Esophagus squamous epithelium (tissue), 4 donors: ENCODE results near the gene RNF126.

Experiments used
- POLR2A ChIP-seq, 4 donors: fragments of 450-650 bp; IDR thresholded peaks; one replicate each; pipeline ENCODE4 v1.6.1; 2017; ENCODE audit warnings: antibody characterized with exemption in 4 of 4, mild to moderate bottlenecking in 4 of 4, moderate library complexity in 3 of 4
- TF ChIP-seq, protein P1 (sequence below), 6 experiments: fragments of 450-650 bp in 4 of 6; fragments of 200-600 bp in 2 of 6; sonication (generic) in 2 of 6; IDR thresholded peaks; one replicate each; pipeline ENCODE4 v1.5.1; 2016 to 2019; ENCODE audit warnings: antibody characterized with exemption in 6 of 6, mild to moderate bottlenecking in 4 of 6, moderate library complexity in 4 of 6

DNA sequence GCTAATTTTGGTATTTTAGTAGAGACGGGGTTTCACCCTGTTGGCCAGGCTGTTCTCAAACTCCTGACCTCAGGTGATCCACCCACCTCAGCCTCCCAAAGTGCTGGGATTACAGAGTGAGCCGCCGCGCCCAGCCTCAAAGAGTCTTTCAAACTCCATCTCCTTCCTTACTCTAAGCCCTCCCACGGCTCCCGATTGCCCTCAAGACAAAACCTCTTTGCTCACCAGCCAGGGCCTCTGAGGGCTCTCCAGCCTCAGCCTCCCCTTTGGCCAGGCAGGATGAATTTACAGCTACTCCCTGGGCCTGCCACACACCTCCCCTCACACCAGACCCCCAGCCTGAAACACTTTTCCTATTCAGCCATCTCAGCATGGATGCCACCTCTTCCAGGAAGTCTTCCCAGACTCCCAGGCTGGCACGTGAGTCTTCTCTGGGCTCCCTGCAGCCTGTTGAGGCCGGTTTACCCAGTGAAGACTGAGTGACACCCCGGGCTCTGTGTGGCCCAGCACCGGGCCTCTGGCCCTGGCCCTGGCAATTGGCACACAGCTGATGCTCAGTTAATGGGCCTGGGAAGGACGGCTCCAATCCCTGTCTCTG, 24.7 kb upstream of the RNF126 start:
- TF ChIP-seq POLR2A (IDR thresholded peaks at IDR 0.05), result no peak
- TF ChIP-seq, protein P1, sequence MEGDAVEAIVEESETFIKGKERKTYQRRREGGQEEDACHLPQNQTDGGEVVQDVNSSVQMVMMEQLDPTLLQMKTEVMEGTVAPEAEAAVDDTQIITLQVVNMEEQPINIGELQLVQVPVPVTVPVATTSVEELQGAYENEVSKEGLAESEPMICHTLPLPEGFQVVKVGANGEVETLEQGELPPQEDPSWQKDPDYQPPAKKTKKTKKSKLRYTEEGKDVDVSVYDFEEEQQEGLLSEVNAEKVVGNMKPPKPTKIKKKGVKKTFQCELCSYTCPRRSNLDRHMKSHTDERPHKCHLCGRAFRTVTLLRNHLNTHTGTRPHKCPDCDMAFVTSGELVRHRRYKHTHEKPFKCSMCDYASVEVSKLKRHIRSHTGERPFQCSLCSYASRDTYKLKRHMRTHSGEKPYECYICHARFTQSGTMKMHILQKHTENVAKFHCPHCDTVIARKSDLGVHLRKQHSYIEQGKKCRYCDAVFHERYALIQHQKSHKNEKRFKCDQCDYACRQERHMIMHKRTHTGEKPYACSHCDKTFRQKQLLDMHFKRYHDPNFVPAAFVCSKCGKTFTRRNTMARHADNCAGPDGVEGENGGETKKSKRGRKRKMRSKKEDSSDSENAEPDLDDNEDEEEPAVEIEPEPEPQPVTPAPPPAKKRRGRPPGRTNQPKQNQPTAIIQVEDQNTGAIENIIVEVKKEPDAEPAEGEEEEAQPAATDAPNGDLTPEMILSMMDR (IDR thresholded peaks at IDR 0.05), result no peak
